ENCODE data around the gene SLC29A4. TPM values are rescaled to one million over a fixed set of nuclear protein-coding genes. Genes with fewer than 3 reads are reported as not detected.
A peak's percentile ranks its signal among the peaks of the same experiment; 100 is the strongest.
"Not testable (repeated sequence)": the region's sequence is repeated elsewhere in the genome, so short reads cannot be mapped to it uniquely, and the experiment has no call there.

SLC29A4 gene
- polyA plus RNA-seq, 1 donor, result 22.7 TPM

DNA sequence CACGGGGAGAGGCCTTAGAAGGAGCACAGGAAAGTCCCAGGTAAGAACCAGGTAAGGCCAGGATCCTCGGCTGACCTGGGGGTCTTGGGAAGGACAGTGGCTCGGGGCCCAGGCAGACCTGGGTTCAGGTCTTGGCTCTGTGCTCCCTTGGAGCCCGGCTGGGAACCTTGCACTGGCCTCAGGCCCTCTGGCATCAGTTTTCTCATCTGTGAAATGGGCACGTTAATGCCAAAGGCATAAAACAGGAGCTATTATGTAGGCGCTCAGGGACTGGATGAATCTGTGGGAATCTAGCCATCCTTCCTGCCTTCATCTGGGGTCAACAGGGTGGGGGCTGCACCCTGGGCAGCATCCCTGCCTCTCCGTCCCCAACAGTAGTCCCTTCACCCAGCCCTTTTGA lies 8.3 kb upstream of the SLC29A4 start:
- WGBS (ENCODE audit: insufficient coverage, low lambda C conversion rate), result no CpG with 5 or more reads among the region's 7 CpGs
- Histone ChIP-seq H3K4me1 (ENCODE audit: control insufficient read depth, insufficient read depth, low read length) (no peaks in the 10 kb centered on the region), H3K27me3 (ENCODE audit: control insufficient read depth, insufficient read depth, low read length) (no peaks in the 10 kb centered on the region), H3K27ac (ENCODE audit: low read length) (no peak overlapping the region), H3K36me3 (ENCODE audit: control insufficient read depth, insufficient read depth, low read length) (no peaks in the 10 kb centered on the region), H3K9me3 (ENCODE audit: control insufficient read depth, low read depth, low read length) (no peaks in the 10 kb centered on the region), H3K4me3 (ENCODE audit: low read length) (no peak overlapping the region)
- no peak for DNase-seq

DNA sequence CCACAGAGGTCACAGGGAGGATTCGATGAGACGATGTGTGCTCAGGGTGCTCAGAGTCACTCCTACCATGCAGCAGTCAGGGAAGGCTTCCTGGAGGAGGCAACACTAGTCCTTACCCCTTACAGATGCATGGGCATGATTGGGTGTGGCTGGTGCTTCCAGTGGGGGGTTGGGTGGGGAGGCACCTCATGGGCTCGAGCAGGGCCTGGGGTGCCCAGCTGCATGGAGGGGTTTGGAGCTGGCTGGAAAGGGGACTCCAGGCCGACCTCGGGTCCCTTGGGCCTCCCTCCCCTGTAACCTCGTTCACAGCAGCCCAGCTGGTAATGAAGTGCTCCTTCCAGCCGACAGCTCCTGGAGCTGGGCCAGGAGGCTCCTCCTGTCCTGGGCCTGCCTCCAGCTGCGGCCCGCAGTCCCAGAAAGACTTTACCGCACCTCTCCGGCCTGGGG lies 7.7 kb upstream of the SLC29A4 start:
- DNase-seq; H3K27ac ChIP-seq (ENCODE audit: low read length); H3K27me3 ChIP-seq (ENCODE audit: control insufficient read depth, insufficient read depth, low read length); H3K9me3 ChIP-seq (ENCODE audit: control insufficient read depth, low read depth, low read length); H3K4me3 ChIP-seq (ENCODE audit: low read length); H3K36me3 ChIP-seq (ENCODE audit: control insufficient read depth, insufficient read depth, low read length); H3K4me1 ChIP-seq (ENCODE audit: control insufficient read depth, insufficient read depth, low read length): not testable (repeated sequence)
- WGBS (ENCODE audit: insufficient coverage, low lambda C conversion rate), result no CpG with 5 or more reads among the region's 11 CpGs

DNA sequence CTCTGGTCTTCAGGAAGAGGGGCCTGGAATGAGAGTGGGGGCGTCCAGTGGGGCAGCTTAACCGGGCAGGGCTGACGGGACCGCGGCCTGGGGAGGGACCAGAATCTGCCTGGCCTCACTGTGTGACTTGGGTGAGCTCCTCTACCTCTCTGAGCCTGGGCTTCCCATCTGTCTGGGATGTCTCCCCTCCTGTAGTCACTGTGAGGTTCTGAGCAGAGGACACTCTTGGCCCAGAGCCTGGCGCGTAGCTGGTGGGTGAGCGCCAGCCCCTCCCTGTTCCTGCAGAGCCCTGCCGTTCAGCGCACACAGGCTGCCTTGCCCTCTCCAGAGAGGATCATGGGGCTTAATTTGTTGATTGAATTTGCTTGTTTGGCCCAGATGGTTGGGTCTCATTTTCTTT lies 7.2 kb upstream of the SLC29A4 start:
- peak in 1 of 2 donors; percentile 16 for DNase-seq
- not testable (repeated sequence) for H3K4me3 ChIP-seq (ENCODE audit: low read length); H3K4me1 ChIP-seq (ENCODE audit: control insufficient read depth, insufficient read depth, low read length); H3K36me3 ChIP-seq (ENCODE audit: control insufficient read depth, insufficient read depth, low read length); H3K27ac ChIP-seq (ENCODE audit: low read length); H3K27me3 ChIP-seq (ENCODE audit: control insufficient read depth, insufficient read depth, low read length); H3K9me3 ChIP-seq (ENCODE audit: control insufficient read depth, low read depth, low read length)
- WGBS (ENCODE audit: insufficient coverage, low lambda C conversion rate), result no CpG with 5 or more reads among the region's 10 CpGs

DNA sequence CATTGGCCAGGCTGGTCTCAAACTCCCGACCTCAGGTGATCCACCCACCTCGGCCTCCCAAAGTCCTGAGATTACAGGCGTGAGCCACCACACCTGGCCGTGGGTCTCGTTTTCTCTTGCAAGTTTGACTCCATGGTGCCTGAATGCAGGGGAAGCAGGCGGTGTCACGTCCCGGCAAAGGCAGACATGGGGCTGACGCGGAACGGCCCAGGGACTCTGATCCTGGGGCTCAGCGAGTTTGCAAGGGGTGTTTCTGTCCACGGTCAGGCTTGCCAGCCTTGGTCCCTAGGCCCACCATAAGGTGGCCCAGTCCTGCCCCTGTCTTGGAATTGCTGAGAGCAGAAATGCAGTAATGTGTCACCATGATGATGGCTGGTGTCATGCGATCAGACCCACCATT lies 6.6 kb upstream of the SLC29A4 start:
- not testable (repeated sequence) for H3K36me3 ChIP-seq (ENCODE audit: control insufficient read depth, insufficient read depth, low read length); H3K27ac ChIP-seq (ENCODE audit: low read length); H3K4me3 ChIP-seq (ENCODE audit: low read length); H3K4me1 ChIP-seq (ENCODE audit: control insufficient read depth, insufficient read depth, low read length); H3K27me3 ChIP-seq (ENCODE audit: control insufficient read depth, insufficient read depth, low read length); H3K9me3 ChIP-seq (ENCODE audit: control insufficient read depth, low read depth, low read length); DNase-seq
- no CpG with 5 or more reads among the region's 14 CpGs for WGBS (ENCODE audit: insufficient coverage, low lambda C conversion rate)

DNA sequence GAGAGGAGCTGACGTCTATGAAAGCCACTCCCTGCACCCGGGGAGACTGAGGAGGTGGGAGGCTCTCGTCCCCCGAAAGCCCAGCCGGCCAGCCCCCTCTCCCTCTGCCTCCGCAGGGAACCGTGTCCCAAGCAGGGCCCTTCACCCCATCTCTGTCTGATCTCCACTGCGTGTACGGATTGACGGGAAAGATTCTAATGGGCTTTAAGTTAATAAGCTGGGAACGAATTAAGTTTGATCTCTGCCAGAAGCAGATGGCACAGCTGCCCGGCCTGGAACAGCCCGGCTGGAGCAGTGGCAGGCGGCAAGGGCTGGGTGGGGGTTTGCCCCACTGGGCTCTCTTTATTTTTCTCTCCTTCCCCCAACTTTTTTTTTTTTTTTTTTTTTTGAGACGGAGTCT lies 6.1 kb upstream of the SLC29A4 start:
- Histone ChIP-seq H3K27me3 (ENCODE audit: control insufficient read depth, insufficient read depth, low read length) (no peaks in the 10 kb centered on the region), H3K27ac (ENCODE audit: low read length) (no peak overlapping the region), H3K4me1 (ENCODE audit: control insufficient read depth, insufficient read depth, low read length) (no peaks in the 10 kb centered on the region), H3K4me3 (ENCODE audit: low read length) (no peak overlapping the region), H3K36me3 (ENCODE audit: control insufficient read depth, insufficient read depth, low read length) (no peaks in the 10 kb centered on the region), H3K9me3 (ENCODE audit: control insufficient read depth, low read depth, low read length) (no peaks in the 10 kb centered on the region)
- no peak for DNase-seq
- WGBS (ENCODE audit: insufficient coverage, low lambda C conversion rate), result no CpG with 5 or more reads among the region's 15 CpGs

DNA sequence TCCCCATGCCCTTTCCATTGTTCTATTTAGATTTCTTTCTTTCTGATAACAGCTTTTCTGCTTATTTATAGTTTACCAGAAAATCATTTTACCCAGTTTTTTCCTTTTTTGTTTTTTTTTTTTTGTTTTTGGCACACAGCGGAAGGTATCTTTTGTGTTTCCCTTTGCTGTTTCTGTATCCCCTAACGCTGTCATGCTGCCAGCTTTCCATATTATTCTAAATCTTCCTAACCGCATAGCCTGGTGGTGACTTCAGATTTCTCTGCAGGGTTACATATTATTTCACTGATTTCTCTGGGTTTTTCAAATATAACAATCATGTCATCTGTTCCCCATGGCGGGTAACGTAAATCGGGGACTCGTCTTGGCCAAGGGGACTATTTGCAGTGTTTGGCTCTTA lies 4.0 kb upstream of the SLC29A4 start:
- H3K27me3 ChIP-seq (ENCODE audit: control insufficient read depth, insufficient read depth, low read length), result no peaks in the 10 kb centered on the region
- H3K27ac ChIP-seq (ENCODE audit: low read length), result no peak overlapping the region
- 95% methylated on average over 3 of the region's 7 CpGs for WGBS (ENCODE audit: insufficient coverage, low lambda C conversion rate)
- H3K9me3 ChIP-seq (ENCODE audit: control insufficient read depth, low read depth, low read length), result peaks cover 2% of the 10 kb centered on the region
- DNase-seq, result no peak
- no peak overlapping the region for H3K4me3 ChIP-seq (ENCODE audit: low read length)
- H3K4me1 ChIP-seq (ENCODE audit: control insufficient read depth, insufficient read depth, low read length), result no peaks in the 10 kb centered on the region
- H3K36me3 ChIP-seq (ENCODE audit: control insufficient read depth, insufficient read depth, low read length), result no peaks in the 10 kb centered on the region

DNA sequence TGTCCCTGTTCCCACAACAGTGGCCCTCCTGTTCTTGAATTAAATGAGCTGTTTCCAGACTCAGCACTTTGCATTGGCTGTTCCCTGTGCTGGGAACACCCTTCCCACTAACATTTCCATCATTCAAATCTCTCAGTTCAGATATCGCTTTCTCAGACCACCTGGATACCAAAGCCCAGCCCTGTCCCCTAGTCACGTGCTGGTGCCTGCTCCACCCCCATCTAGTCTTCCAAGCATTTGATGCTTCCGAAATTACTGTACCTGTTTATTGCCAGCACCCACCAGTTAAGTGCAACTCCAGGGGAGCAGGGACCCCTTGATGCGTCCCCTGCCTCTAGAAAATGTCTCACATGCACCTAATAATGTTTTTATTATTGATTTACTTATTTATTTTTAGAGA lies 3.0 kb upstream of the SLC29A4 start:
- Histone ChIP-seq H3K27ac (ENCODE audit: low read length) (no peak overlapping the region), H3K4me3 (ENCODE audit: low read length) (no peak overlapping the region), H3K4me1 (ENCODE audit: control insufficient read depth, insufficient read depth, low read length) (no peaks in the 10 kb centered on the region), H3K27me3 (ENCODE audit: control insufficient read depth, insufficient read depth, low read length) (no peaks in the 10 kb centered on the region), H3K36me3 (ENCODE audit: control insufficient read depth, insufficient read depth, low read length) (no peaks in the 10 kb centered on the region), H3K9me3 (ENCODE audit: control insufficient read depth, low read depth, low read length) (peaks cover 3% of the 10 kb centered on the region)
- DNase-seq, result no peak
- WGBS (ENCODE audit: insufficient coverage, low lambda C conversion rate), result 100% methylated on average over 1 of the region's 4 CpGs

DNA sequence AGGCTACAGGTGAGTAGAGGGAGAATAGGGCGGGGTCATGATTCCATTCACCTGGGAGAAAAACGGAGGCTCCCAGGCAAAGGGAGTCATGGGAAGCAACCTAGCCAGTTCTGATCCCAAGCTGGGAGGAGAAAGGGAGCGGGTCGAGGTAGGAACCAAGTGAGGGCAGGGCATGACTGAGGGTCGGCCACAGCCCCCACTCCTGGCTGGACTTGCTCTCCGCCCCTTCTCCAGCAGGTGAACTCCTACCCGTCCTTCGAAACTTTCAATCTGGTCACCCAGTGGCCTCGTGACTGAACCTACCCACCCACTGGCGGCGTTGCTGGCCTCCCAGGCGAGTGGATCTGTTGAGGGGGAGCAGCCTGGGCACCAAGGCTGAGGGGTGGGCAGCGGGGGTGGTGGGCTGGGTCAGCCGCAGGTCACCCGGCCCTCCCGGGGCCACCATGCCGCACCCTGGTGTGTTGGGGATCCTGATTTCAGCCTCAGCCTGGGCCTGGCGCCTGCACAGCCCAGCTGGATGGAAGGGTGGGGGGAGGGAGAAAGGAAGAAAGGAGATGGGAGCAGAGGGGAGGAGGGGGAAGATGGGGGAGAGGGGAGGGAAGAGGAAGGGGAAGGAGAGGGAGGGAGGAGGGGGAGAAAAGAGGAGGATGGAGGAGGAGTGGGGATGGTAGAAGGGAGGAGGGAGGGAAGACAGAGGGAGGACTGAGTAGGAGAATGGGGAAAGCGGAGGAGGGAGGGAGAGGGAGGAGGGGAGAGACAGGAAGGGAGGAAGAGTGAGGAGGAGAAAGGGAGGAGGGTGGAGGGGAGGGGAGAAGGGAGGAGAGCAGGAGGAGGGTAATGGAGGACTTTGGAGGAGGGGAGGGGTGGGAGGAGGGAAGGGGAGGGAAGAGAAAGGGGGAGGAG lies 894 bp upstream of the SLC29A4 start:
- not testable (repeated sequence) for H3K36me3 ChIP-seq (ENCODE audit: control insufficient read depth, insufficient read depth, low read length); H3K4me3 ChIP-seq (ENCODE audit: low read length); H3K9me3 ChIP-seq (ENCODE audit: control insufficient read depth, low read depth, low read length); H3K4me1 ChIP-seq (ENCODE audit: control insufficient read depth, insufficient read depth, low read length); H3K27ac ChIP-seq (ENCODE audit: low read length); H3K27me3 ChIP-seq (ENCODE audit: control insufficient read depth, insufficient read depth, low read length)
- no CpG with 5 or more reads among the region's 19 CpGs for WGBS (ENCODE audit: insufficient coverage, low lambda C conversion rate)
- peak in 1 of 2 donors; percentile 14 for DNase-seq

DNA sequence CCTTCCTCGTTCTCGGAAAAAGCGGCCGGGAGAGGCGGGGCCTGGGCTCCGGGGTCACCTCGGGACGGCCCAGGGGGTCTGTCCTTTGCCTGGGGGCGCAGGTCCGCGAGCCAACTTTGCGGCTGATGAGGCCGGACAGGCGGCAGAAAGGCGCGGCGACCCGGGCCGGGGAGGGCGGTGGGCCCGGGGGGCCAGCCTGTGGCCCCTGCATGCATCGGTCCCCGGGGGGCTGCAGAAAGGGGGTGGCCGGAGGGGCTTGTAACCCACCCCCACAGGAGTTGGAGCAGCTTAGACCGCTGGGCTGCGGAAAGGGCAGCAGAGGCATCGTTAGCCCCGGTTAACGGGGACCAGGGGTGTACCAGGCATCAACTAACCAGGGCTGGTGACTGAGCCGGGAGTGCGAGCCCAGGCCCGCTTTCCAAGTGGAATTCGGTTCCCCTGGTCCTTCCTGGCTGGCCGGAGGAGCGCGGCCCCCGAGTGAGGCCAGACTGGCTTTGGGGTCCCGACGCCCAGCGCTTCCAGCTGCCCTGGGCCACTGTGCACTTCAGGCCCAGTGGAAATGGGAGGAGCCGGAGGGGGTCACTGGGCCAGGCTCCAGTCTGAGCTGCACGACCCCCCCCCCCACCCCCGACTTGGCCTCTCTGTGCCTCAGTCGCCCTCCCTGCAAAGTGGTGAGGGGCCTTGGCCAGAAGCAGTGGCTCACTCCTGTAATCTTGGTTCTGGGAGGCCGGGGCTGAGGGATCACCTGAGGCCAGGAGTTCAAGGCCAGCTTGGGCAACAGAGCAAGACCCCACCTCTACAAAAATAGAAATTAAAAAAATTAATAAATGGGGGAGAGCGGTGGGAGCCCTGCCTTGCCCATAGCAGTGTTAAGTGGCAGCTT lies 919 bp downstream of the SLC29A4 start:
- Histone ChIP-seq H3K4me1 (ENCODE audit: control insufficient read depth, insufficient read depth, low read length) (peaks cover 3% of the 10 kb centered on the region), H3K27me3 (ENCODE audit: control insufficient read depth, insufficient read depth, low read length) (no peaks in the 10 kb centered on the region), H3K27ac (ENCODE audit: low read length) (no peak overlapping the region), H3K9me3 (ENCODE audit: control insufficient read depth, low read depth, low read length) (peaks cover 3% of the 10 kb centered on the region), H3K36me3 (ENCODE audit: control insufficient read depth, insufficient read depth, low read length) (peaks cover 7% of the 10 kb centered on the region), H3K4me3 (ENCODE audit: low read length) (peak overlapping the region; percentile 35)
- WGBS (ENCODE audit: insufficient coverage, low lambda C conversion rate), result no CpG with 5 or more reads among the region's 46 CpGs
- peak in 1 of 2 donors; percentile 20 for DNase-seq

All from large intestine (tissue), 3 donors.